ENCODE measurements around the gene DNM2. TPM values are rescaled to one million over a fixed set of nuclear protein-coding genes. Genes with fewer than 3 reads are reported as not detected.

DNM2 gene
- total and polyA plus RNA-seq, 9 of the 15 experiments (the other 6 are each of a cell fraction or from before 2014, with no cell fraction given): 2.2 to 161 (median 72.6) TPM

DNA sequence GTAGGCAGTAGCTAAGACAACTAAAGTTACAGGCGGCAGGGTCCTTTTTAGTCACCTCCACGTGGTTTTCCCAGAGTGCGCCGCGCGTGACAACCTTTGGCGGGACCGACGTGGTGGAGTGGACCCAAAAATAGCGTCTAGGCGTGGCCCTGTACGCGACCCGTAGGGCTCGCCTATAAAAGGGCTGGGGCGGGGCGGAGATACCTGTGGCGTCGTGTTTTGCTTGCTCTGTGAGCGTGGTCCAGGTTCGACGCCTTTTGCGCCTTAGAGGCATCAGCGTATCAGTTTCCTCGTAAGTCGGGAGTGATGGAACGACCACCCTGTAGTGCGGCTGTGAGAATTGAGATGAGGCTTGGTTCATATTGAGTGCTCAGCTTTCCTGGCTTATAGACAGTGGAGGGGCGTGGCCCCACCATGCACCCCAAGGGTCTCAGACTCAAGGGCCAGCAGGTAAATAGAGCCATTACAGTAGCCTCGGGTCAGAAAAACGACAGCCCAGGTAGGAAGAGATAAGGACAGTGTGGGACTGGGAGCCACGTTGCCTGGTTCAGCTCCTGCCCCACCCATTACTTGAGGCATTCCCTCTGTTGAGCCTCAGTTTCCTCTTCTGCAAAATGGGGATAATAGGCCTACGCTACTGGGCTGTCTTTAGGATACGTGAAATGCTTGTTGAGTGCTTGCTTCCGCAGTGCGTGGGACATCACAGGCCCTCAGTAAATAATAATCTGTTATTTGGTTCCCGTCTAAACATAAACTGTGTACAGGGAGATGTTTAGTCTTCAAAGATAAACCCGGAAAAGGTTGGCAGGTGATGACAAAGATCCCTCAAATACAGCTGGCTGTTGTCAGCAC, 118.8 kb downstream of the DNM2 start (continued):
- TF ChIP-seq, protein P1, sequence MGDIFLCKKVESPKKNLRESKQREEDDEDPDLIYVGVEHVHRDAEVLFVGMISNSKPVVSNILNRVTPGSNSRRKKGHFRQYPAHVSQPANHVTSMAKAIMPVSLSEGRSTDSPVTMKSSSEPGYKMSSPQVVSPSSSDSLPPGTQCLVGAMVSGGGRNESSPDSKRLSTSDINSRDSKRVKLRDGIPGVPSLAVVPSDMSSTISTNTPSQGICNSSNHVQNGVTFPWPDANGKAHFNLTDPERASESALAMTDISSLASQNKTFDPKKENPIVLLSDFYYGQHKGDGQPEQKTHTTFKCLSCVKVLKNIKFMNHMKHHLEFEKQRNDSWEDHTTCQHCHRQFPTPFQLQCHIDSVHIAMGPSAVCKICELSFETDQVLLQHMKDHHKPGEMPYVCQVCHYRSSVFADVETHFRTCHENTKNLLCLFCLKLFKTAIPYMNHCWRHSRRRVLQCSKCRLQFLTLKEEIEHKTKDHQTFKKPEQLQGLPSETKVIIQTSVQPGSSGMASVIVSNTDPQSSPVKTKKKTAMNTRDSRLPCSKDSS (IDR thresholded peaks at IDR 0.05; ENCODE audit: low read depth, partially characterized antibody): no peak
- TF ChIP-seq ZNF274 (IDR thresholded peaks at IDR 0.05; ENCODE audit: borderline replicate concordance, low read depth, low read length): no peak
- peak; percentile 86; the same call in 1 of the 2 replicates for TF ChIP-seq NR3C1 (CRISPR knock-in tag; IDR thresholded peaks at IDR 0.05)
- TF ChIP-seq FOS (IDR thresholded peaks at IDR 0.05; ENCODE audit: extremely low read depth, insufficient read length): peak; percentile 0
- no peak for TF ChIP-seq MCM5 (IDR thresholded peaks at IDR 0.05; ENCODE audit: low read depth)
- TF ChIP-seq, protein P2, sequence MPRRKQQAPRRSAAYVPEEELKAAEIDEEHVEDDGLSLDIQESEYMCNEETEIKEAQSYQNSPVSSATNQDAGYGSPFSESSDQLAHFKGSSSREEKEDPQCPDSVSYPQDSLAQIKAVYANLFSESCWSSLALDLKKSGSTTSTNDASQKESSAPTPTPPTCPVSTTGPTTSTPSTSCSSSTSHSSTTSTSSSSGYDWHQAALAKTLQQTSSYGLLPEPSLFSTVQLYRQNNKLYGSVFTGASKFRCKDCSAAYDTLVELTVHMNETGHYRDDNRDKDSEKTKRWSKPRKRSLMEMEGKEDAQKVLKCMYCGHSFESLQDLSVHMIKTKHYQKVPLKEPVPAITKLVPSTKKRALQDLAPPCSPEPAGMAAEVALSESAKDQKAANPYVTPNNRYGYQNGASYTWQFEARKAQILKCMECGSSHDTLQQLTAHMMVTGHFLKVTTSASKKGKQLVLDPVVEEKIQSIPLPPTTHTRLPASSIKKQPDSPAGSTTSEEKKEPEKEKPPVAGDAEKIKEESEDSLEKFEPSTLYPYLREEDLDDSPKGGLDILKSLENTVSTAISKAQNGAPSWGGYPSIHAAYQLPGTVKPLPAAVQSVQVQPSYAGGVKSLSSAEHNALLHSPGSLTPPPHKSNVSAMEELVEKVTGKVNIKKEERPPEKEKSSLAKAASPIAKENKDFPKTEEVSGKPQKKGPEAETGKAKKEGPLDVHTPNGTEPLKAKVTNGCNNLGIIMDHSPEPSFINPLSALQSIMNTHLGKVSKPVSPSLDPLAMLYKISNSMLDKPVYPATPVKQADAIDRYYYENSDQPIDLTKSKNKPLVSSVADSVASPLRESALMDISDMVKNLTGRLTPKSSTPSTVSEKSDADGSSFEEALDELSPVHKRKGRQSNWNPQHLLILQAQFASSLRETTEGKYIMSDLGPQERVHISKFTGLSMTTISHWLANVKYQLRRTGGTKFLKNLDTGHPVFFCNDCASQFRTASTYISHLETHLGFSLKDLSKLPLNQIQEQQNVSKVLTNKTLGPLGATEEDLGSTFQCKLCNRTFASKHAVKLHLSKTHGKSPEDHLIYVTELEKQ (CRISPR knock-in tag; IDR thresholded peaks at IDR 0.05): peak; percentile 1; the same call in 1 of the 2 replicates
- peak; percentile 62 to 64; a peak in 1 of 4 replicates for TF ChIP-seq TBL1XR1 (IDR thresholded peaks at IDR 0.05; ENCODE audit: low read length in 2 of 2)
- TF ChIP-seq ZBTB40 (IDR thresholded peaks at IDR 0.05): no peak; the same call in 1 of the 2 replicates
- TF ChIP-seq ZBTB40 (CRISPR knock-in tag; IDR thresholded peaks at IDR 0.05): peak; percentile 73
- TF ChIP-seq MITF (IDR thresholded peaks at IDR 0.05): peak; percentile 73; the same call in 1 of the 2 replicates
- peak; percentile 94; the same call in 1 of the 2 replicates for TF ChIP-seq ZNF282 (CRISPR knock-in tag; IDR thresholded peaks at IDR 0.05)
